Stomach (tissue), 4 donors: Measurements from ENCODE around the gene GLRX5.

Experiments used
- POLR2A ChIP-seq, 4 donors: fragments of 450-650 bp; IDR thresholded peaks; one replicate each; pipeline ENCODE4 v1.6.1; 2016; ENCODE audit warnings: antibody characterized with exemption in 4 of 4, control low read depth in 2 of 4, mild to moderate bottlenecking in 1 of 4, moderate library complexity in 1 of 4
- TF ChIP-seq, protein P1 (sequence below), 7 experiments: fragments of 450-650 bp in 4 of 7; fragments of 200-600 bp in 3 of 7; sonication (generic) in 3 of 7; IDR thresholded peaks; one replicate each; pipeline ENCODE4 v1.5.1; 2016 to 2019; ENCODE audit warnings: antibody characterized with exemption in 7 of 7, control low read depth in 2 of 7, mild to moderate bottlenecking in 1 of 7

DNA sequence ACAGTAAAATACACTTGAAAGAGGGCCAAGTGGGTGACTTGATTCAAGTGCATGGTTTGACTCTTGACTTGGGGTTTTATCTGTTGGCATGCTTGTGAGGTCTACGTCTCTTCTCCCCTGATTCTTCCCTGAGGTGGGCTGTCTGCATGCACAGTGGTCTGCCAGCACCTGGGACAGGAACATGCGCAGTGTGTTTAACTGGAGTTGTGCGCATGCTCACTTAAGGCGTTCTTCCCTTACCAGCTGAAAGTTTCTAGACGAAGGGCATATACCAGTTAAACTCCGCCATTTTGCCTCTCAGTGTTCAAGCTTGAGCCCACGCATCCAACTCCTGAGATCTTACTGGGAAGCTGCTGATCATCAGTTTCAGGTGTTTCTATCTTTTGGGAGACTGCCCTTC lies 38.5 kb downstream of the GLRX5 start:
- TF ChIP-seq, protein P1, sequence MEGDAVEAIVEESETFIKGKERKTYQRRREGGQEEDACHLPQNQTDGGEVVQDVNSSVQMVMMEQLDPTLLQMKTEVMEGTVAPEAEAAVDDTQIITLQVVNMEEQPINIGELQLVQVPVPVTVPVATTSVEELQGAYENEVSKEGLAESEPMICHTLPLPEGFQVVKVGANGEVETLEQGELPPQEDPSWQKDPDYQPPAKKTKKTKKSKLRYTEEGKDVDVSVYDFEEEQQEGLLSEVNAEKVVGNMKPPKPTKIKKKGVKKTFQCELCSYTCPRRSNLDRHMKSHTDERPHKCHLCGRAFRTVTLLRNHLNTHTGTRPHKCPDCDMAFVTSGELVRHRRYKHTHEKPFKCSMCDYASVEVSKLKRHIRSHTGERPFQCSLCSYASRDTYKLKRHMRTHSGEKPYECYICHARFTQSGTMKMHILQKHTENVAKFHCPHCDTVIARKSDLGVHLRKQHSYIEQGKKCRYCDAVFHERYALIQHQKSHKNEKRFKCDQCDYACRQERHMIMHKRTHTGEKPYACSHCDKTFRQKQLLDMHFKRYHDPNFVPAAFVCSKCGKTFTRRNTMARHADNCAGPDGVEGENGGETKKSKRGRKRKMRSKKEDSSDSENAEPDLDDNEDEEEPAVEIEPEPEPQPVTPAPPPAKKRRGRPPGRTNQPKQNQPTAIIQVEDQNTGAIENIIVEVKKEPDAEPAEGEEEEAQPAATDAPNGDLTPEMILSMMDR (IDR thresholded peaks at IDR 0.05), result no peak
- TF ChIP-seq POLR2A (IDR thresholded peaks at IDR 0.05), result no peak
